GM15510 (cell line): ENCODE data around the gene STAT5B.

Source experiments
- POLR2A ChIP-seq: IDR thresholded peaks from 3 replicates; pipeline ENCODE4 v1.6.1; 2011; ENCODE audit warnings: borderline replicate concordance; ENCODE audit not compliant: insufficient read length; ENCODE audit errors: extremely low read depth

Gene STAT5B

DNA sequence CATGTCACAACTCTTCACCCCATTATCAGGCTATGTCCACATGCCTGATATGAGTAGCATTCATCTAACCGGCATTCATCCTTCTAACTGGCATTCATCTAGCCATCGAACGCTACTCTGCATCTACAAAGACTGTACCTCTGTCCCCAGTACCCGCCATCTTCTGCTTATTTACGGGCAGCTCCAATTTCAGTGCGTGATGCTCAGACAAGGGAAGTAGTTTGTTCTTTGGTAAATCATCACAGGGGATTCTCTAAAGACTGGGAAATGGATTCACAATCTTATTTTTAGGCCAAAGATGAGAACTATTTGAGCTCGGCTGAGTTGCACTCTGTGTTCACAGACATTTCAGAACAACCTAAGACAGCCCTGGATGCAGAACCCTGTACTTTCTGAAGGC lies 39.4 kb downstream of the STAT5B start:
- no peak for TF ChIP-seq POLR2A

DNA sequence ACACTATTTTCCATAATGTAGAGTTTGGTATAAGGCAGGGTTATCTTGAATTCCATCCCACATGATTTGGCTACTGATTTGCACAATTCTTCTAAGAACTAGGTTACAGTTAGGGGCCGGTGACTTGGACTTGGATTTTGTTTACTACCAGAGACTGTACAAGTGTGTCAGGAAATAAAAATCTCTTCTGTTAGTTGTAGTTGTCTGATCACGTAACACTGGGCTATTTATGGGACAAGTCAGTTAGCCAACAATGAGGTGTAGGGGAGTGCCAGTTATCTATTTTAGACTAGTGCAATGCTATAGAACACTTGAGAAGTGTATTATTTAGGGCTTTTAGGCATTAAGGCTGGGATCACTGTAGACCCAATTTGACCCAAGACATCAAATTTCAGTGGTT lies 42.2 kb downstream of the STAT5B start:
- no peak for TF ChIP-seq POLR2A

DNA sequence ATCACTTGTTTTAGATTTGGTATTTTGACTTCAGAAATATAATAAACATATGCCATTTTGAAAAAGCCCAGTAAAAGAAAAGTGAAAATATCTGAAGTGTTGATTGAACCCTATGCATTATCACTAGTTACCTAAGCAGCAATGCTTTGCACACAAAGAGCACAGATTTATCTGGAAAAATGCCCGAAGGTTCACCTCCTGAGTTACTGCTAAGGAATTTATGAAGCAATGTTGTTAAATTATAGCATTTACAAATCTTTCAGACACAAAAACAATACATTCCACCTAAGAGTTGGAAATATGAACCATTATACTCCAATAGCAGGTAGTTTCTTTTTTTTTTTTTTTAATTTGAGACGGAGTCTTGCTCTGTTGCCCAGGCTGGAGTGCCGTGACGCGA lies 43.0 kb downstream of the STAT5B start:
- TF ChIP-seq POLR2A = no peak

DNA sequence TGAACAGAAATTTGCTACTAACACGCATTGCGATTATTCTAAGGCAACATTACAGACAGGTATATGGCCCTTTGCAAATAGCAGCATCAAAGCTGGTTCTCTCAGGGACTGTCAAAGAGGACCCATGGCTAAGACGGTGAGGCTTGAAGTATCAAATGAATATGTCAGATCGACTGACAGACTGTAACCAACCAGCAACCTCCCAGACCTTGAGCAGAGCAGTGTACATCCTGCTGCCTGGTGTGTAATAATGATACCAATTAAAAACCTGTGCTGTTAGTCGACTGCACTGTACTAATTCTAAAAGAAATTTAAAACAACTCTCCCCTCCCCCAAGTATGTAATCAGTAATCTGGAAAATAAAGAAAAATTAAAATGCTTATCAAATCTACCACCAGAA lies 46.0 kb downstream of the STAT5B start:
- no peak for TF ChIP-seq POLR2A

DNA sequence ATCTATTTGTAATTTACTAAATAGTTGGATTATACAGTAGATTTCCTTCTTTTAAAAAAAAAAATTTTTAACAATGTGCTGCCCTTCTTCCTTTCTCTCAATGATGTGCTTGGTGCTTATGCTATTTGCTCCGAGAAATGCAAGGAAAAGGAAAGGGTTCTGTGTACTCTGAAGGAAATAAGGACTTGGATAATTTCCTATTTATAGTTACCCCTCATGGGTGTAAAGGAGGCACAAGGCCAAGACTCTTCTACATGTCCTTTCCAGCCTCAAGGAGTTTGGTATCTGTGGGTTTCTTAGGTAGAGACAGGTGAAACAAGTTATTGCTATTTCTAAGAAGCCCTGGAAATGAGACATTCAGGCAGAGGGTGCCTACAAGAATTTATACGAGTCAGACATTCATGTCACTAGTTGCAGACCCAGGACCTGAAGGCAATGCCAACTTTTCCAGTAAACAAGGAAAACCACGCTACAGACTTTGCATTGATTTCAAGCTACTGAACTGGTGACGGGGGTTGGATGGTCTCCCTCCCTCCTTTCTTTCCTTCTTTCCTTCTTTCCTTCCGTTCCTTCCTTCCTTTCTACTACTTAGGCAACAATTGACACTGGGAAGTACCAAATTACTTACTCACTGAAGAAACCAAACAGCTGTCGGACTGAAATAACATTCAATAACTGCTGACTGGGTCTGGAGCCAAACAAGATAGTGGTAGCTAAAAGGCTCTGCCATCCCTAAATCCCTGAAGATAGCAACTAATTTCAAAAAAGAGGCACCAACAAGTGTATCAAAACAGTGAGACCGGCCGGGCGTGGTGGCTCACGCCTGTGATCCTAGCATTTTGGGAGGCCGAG lies 48.1 kb downstream of the STAT5B start:
- no peak for TF ChIP-seq POLR2A

DNA sequence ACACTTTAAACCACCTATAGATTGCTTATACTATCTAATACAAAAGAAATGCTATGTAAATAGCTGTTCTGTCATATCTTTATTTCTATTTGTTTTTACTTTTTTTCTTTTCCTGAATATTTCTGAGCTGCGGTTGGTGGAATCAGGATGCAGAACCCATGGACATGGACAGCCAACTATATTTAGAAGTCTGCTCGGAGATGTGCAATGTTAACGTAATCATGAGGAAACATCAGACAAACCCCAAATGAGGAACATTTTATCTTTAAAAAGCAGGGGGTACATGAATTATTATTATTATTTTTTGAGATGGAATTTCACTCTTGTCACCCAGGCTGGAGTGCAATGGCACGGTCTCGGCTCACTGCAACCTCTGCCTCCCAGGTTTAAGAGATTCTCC lies 50.5 kb downstream of the STAT5B start:
- no peak for TF ChIP-seq POLR2A

DNA sequence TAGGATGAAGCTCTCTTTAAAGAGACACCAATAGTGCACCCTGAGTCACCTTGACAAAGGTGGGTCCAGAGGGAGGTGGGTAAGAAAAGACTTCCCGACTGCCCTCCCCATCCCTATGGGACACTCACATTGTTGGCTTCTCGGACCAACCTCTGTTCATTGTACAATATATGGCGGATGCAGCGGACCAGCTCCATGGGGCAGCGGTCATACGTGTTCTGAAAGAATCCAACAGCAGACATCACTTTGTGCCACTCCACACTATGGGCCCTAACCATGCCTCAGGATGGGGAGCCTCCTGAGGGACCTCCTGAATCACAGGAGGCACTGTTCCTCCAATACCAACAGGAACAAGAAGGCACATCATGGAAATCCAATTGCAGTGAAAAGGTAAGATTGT lies 51.5 kb downstream of the STAT5B start:
- no peak for TF ChIP-seq POLR2A

DNA sequence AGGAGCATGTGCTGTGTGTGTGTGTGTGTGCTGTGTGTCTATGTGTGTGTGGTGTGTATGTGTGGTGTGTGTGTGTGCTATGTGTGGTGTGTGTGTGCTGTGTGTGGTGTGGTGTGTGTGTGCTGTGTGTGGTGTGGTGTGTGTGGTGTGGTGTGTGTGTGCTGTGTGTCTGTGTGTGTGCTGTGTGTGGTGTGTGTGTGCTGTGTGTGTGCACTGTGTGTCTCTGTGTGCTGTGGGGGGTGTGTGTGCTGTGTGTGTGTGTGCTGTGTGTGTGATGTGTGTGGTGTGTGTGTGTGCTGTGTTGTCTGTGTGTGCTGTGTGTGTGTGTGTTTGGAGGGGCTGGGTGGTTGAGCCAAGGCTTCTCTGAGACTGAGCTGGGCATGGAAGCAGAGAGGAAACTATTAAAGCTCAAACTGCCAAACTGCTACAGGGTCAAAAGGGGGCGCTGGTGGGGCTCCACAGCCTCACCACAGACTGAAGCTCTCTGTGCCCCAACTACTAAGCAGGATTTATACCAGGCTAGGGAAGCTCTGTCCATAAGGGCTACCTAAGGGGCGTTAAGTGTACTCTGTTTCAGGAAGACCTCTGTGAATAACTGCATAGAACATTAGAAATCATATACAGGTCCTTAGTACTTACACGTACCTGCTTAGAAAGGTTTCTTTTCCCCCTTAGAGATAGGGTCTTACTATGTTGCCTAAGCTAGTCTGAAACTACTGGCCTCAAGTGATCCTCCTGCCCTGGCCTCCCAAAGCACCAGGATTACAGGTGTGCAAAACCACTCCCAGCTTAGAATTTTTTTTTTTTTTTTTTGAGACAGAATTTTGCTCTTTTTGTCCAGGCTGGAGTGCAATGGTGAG lies 54.1 kb downstream of the STAT5B start:
- TF ChIP-seq POLR2A = no peak

DNA sequence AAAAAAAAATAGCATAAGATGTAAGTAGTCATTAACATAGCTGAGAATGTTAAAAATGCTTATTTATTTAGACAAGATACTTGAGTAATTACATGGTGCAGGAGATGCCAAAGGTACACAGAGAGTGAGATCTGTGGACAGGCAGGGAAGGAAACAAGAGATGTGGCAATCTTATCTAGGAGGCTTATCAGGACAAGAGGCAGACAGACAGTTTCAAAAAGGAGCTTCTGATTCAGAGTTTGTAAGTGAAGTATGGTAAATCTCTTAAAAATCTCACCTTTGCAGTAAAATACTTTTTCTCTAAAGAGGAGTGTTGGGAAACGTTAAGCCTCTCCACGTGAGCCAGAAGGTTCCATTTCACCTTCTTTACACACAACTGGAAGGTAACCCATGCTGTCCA lies 62.0 kb downstream of the STAT5B start:
- no peak for TF ChIP-seq POLR2A

DNA sequence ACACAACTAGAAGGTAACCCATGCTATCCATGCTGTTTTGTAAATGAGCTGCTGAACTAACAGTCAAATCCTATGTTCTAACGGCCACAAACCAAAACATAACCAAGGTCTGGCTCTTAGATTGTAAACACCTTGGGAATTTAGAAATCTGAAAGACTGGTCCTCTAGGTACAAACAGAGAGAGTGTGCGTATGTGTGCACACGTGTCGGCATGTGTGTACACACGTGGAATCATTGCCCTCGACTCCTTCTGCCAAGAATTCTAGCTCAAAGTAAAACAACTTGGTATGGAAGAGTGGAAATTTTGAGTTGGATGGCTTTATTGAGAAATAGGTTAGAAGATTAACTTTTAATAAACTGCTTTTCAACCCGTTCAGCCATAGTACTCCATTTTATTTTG lies 63.8 kb downstream of the STAT5B start:
- TF ChIP-seq POLR2A = no peak

DNA sequence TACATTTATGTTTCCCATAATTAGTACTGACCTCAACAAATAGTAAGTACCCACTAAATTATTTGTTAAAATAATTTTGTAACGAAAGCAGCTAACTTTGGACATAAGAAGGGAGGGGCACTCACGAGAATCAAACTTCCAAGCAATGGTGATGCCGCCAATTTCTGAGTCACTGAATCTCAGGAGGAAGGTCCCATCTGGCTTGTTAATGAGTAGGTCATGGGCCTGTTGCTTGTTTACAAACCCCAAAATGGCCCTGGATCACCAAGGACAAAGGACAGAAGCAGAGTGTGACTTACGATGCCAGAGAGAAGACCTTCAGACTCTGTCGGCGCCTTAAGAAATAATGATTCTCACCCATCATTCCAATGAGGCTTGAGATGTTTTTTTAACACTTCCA lies 66.1 kb downstream of the STAT5B start:
- TF ChIP-seq POLR2A = no peak

DNA sequence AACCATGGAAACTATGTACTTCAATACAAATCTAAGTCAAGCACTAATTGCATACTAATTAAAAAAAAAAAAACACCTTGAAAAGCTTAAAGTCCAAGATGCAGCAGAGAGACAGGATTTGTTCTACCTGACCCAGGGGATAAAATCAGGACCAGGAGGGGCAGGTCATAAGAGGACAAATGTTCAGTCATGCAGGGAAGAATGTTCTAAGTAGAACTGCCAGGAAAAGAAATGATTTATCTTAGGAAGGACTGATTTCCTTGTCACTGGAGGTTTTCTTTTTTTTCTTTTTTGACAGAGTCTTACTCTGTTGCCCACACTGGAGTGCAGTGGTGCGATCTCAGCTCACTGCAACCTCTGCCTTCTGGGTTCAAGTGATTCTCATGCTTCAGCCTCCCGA lies 72.8 kb downstream of the STAT5B start:
- TF ChIP-seq POLR2A = no peak

DNA sequence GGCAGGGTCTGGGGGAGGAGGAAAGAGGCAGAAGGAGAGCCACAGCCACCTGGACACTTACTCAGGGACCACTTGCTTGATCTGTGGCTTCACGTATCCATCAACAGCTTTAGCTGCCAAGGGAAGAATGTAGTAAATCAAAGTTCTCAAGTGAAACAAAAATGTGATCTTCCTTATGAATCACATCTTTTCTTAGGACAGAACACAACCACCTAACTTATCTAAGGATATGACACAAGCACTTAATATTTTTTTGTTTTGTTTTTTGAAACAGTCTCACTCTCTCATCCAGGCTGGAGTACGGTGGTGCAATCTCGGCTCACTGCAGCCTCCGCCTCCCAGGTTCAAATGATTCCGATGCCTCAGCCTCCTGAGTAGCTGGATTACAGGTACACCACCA lies 73.5 kb downstream of the STAT5B start:
- no peak for TF ChIP-seq POLR2A

DNA sequence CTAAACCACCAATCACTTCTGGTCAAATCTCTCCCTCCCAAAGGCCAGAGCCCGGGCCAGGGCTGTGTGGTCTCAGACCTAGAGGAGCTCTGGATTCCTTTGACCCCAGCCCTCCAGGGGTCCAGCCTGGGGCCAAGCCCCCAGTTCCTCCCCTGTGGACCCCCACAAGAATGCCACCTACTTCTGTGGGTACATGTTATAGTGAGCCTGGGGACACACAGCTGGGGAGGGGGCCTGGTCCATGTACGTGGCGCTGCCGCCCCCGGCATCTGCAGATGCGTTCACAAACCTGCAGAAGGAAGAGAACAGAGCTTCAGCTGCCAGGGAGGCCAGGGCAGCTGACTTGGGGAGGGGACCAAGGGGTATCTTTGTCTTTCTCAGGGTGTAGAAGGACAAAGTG lies 74.0 kb downstream of the STAT5B start:
- TF ChIP-seq POLR2A = no peak

DNA sequence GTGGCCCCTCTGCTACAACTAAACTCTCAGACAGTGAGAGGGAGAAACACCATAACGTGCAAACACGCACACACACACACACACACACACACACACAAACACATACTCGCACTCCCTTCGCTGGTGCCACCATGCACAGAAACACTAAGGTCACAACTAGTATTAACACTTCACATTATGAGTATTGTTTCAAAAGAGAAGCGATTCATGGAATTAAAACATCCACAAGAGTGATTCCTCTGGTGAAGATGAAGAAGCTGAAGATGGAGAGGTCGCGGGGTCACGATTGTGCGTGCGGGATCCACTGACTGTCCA lies 74.8 kb downstream of the STAT5B start:
- no peak for TF ChIP-seq POLR2A
